Fibroblast of lung (primary cell): ENCODE results near the gene ANKRD13A.

Experiments used
- EZH2 ChIP-seq: IDR thresholded peaks from 2 replicates; pipeline ENCODE4 v1.5.1; 2012; ENCODE audit warnings: low read length, control low read depth, mild to moderate bottlenecking; ENCODE audit errors: missing control alignments
- TF ChIP-seq, protein P1 (sequence below), 2 donors: IDR thresholded peaks in 1 of 2; conservative IDR thresholded peaks in 1 of 2; 1 replicate in 1 of 2; 2 replicates in 1 of 2; pipeline ENCODE4 v1.5.1; 2011 to 2012; ENCODE audit warnings: low read length in 2 of 2, control low read depth in 1 of 2, inconsistent platforms in 1 of 2, low read depth in 1 of 2, mild to moderate bottlenecking in 1 of 2

GRCh38 chr12:110028323-110028722 lies 29.1 kb downstream of the ANKRD13A start:
- TF ChIP-seq, protein P1, sequence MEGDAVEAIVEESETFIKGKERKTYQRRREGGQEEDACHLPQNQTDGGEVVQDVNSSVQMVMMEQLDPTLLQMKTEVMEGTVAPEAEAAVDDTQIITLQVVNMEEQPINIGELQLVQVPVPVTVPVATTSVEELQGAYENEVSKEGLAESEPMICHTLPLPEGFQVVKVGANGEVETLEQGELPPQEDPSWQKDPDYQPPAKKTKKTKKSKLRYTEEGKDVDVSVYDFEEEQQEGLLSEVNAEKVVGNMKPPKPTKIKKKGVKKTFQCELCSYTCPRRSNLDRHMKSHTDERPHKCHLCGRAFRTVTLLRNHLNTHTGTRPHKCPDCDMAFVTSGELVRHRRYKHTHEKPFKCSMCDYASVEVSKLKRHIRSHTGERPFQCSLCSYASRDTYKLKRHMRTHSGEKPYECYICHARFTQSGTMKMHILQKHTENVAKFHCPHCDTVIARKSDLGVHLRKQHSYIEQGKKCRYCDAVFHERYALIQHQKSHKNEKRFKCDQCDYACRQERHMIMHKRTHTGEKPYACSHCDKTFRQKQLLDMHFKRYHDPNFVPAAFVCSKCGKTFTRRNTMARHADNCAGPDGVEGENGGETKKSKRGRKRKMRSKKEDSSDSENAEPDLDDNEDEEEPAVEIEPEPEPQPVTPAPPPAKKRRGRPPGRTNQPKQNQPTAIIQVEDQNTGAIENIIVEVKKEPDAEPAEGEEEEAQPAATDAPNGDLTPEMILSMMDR (conservative IDR thresholded peaks at IDR 0.05 in 1 of 2, IDR thresholded peaks at IDR 0.05 in 1 of 2; ENCODE audit: low read depth in 1 of 2, low read length in 2 of 2): no peak
- no peak for TF ChIP-seq EZH2
